Adipocyte (in vitro differentiated cells): ENCODE measurements around the gene RHCE.
"Not testable (repeated sequence)": the region's sequence is repeated elsewhere in the genome, so short reads cannot be mapped to it uniquely, and the experiment has no call there.

Experiments
- DNase-seq: peaks from one replicate; pipeline ENCODE4 v3.0.0-alpha.2; 2015; ENCODE audit warnings: low read depth
- H3K27me3 ChIP-seq: replicated peaks from 2 replicates; pipeline ENCODE4 v1.7.0; 2013; ENCODE audit warnings: mild to moderate bottlenecking, low read length, moderate library complexity; ENCODE audit not compliant: control insufficient read depth, insufficient read depth
- H3K36me3 ChIP-seq: 2 replicates; pipeline ENCODE4 v1.7.0; 2013; ENCODE audit warnings: low read length, mild to moderate bottlenecking, moderate library complexity; ENCODE audit not compliant: control insufficient read depth, insufficient read depth, severe bottlenecking
- H3K4me1 ChIP-seq: 2 replicates; pipeline ENCODE4 v1.7.0; 2013; ENCODE audit warnings: mild to moderate bottlenecking, low read length, moderate library complexity; ENCODE audit not compliant: control insufficient read depth, insufficient read depth
- H3K4me3 ChIP-seq: 2 replicates; pipeline ENCODE4 v1.7.0; 2013; ENCODE audit warnings: mild to moderate bottlenecking, low read length, moderate library complexity
- H3K9ac ChIP-seq: 2 replicates; pipeline ENCODE4 v1.7.0; 2013; ENCODE audit warnings: mild to moderate bottlenecking, low read length, moderate library complexity
- H3K9me3 ChIP-seq: 2 replicates; pipeline ENCODE4 v1.7.0; 2013; ENCODE audit warnings: mild to moderate bottlenecking, low read length, moderate library complexity; ENCODE audit not compliant: control insufficient read depth

Gene RHCE

GRCh38 chr1:25420715-25421114 is at the start of gene RHCE:
Gene RHCE, minus strand, starts transcription at chr1:25420825. Its CDS starts 39 bp downstream, at chr1:25420786.
- not testable (repeated sequence) for H3K4me3 ChIP-seq, H3K36me3 ChIP-seq

GRCh38 chr1:25469177-25469576 is 48.6 kb upstream of the RHCE start:
- H3K4me3 ChIP-seq: no peak overlapping the region
- no peak overlapping the region for H3K9ac ChIP-seq
- DNase-seq: peak; percentile 17
- peaks cover 8% of the 10 kb centered on the region for H3K4me1 ChIP-seq
- H3K36me3 ChIP-seq: no peaks in the 10 kb centered on the region
- no peaks in the 10 kb centered on the region for H3K27me3 ChIP-seq
- H3K9me3 ChIP-seq: no peaks in the 10 kb centered on the region

More at GRCh38 chr1:25420715-25421114, at the start of gene RHCE:
- H3K4me1 ChIP-seq, H3K9ac ChIP-seq, H3K27me3 ChIP-seq, DNase-seq, H3K9me3 ChIP-seq: not testable (repeated sequence)

GRCh38 chr1:25468033-25468432 is 47.4 kb upstream of the RHCE start:
- peak; percentile 12 for DNase-seq
- H3K9ac ChIP-seq: no peak overlapping the region
- no peaks in the 10 kb centered on the region for H3K36me3 ChIP-seq
- peaks cover 8% of the 10 kb centered on the region for H3K4me1 ChIP-seq
- no peaks in the 10 kb centered on the region for H3K9me3 ChIP-seq
- no peak overlapping the region for H3K4me3 ChIP-seq
- no peaks in the 10 kb centered on the region for H3K27me3 ChIP-seq

GRCh38 chr1:25467616-25468015 is 47.0 kb upstream of the RHCE start:
- Histone ChIP-seq H3K4me1 (peaks cover 8% of the 10 kb centered on the region), H3K36me3 (no peaks in the 10 kb centered on the region), H3K9ac (no peak overlapping the region), H3K9me3 (no peaks in the 10 kb centered on the region), H3K4me3 (no peak overlapping the region), H3K27me3 (no peaks in the 10 kb centered on the region)
- DNase-seq: no peak

- DNase-seq: no peak
- H3K36me3 ChIP-seq: no peaks in the 10 kb centered on the region
- no peaks in the 10 kb centered on the region for H3K9me3 ChIP-seq
- H3K4me1 ChIP-seq: peaks cover 8% of the 10 kb centered on the region
- H3K4me3 ChIP-seq: no peak overlapping the region
- no peak overlapping the region for H3K9ac ChIP-seq
- H3K27me3 ChIP-seq: no peaks in the 10 kb centered on the region
Observed at GRCh38 chr1:25467193-25467592, 46.6 kb upstream of the RHCE start.

- DNase-seq: no peak
- H3K36me3 ChIP-seq: peaks cover 26% of the 10 kb centered on the region
- no peak overlapping the region for H3K4me3 ChIP-seq
- H3K9me3 ChIP-seq: no peaks in the 10 kb centered on the region
- H3K9ac ChIP-seq: no peak overlapping the region
- H3K27me3 ChIP-seq: no peaks in the 10 kb centered on the region
- peaks cover 4% of the 10 kb centered on the region for H3K4me1 ChIP-seq
Observed at GRCh38 chr1:25462732-25463131, 42.1 kb upstream of the RHCE start.

GRCh38 chr1:25461849-25462248 is 41.2 kb upstream of the RHCE start:
- Histone ChIP-seq H3K4me3 (no peak overlapping the region), H3K36me3 (peaks cover 26% of the 10 kb centered on the region), H3K9me3 (no peaks in the 10 kb centered on the region), H3K27me3 (no peaks in the 10 kb centered on the region), H3K4me1 (peaks cover 4% of the 10 kb centered on the region), H3K9ac (no peak overlapping the region)
- no peak for DNase-seq

- peaks cover 36% of the 10 kb centered on the region for H3K36me3 ChIP-seq
- DNase-seq, H3K9me3 ChIP-seq, H3K9ac ChIP-seq, H3K27me3 ChIP-seq, H3K4me1 ChIP-seq, H3K4me3 ChIP-seq: not testable (repeated sequence)
Observed at GRCh38 chr1:25460816-25461215, 40.2 kb upstream of the RHCE start.

GRCh38 chr1:25460020-25460419 is 39.4 kb upstream of the RHCE start:
- peaks cover 44% of the 10 kb centered on the region for H3K36me3 ChIP-seq
- H3K4me3 ChIP-seq: no peak overlapping the region
- DNase-seq: no peak
- no peaks in the 10 kb centered on the region for H3K9me3 ChIP-seq
- H3K27me3 ChIP-seq: no peaks in the 10 kb centered on the region
- H3K9ac ChIP-seq: no peak overlapping the region
- H3K4me1 ChIP-seq: peaks cover 4% of the 10 kb centered on the region

- no peaks in the 10 kb centered on the region for H3K9me3 ChIP-seq
- no peaks in the 10 kb centered on the region for H3K27me3 ChIP-seq
- H3K36me3 ChIP-seq: peaks cover 49% of the 10 kb centered on the region
- H3K4me3 ChIP-seq: no peak overlapping the region
- peak; percentile 28 for DNase-seq
- no peak overlapping the region for H3K9ac ChIP-seq
- peaks cover 4% of the 10 kb centered on the region for H3K4me1 ChIP-seq
Observed at GRCh38 chr1:25458541-25459298, 38.1 kb upstream of the RHCE start.

- peaks cover 49% of the 10 kb centered on the region for H3K36me3 ChIP-seq
- no peak overlapping the region for H3K9ac ChIP-seq
- H3K27me3 ChIP-seq: no peaks in the 10 kb centered on the region
- no peaks in the 10 kb centered on the region for H3K9me3 ChIP-seq
- no peak for DNase-seq
- H3K4me1 ChIP-seq: peaks cover 4% of the 10 kb centered on the region
- no peak overlapping the region for H3K4me3 ChIP-seq
Observed at GRCh38 chr1:25456502-25456901, 35.9 kb upstream of the RHCE start.

- Histone ChIP-seq H3K4me1 (no peaks in the 10 kb centered on the region), H3K36me3 (peaks cover 28% of the 10 kb centered on the region), H3K9ac (no peak overlapping the region), H3K27me3 (no peaks in the 10 kb centered on the region), H3K9me3 (no peaks in the 10 kb centered on the region), H3K4me3 (no peak overlapping the region)
- no peak for DNase-seq
Observed at GRCh38 chr1:25451908-25452307, 31.3 kb upstream of the RHCE start.
